GM12878 (cell line): ENCODE measurements around the gene ITPRIPL1.

Source experiments
- EGR1 ChIP-seq, 2 experiments: IDR thresholded peaks; 1 replicate in 1 of 2; 2 replicates in 1 of 2; pipeline ENCODE4 v1.6.1; 2011 to 2012; ENCODE audit warnings: low read depth in 2 of 2, low read length in 2 of 2, borderline replicate concordance in 1 of 2, mild to moderate bottlenecking in 1 of 2, moderate library complexity in 1 of 2
- NR2C1 ChIP-seq: fragments of 450-650 bp; IDR thresholded peaks from 2 replicates; pipeline ENCODE4 v1.6.1; 2017; ENCODE audit warnings: antibody characterized with exemption, mild to moderate bottlenecking, moderate library complexity
- RELA ChIP-seq: fragments of 450-650 bp; IDR thresholded peaks from 2 replicates; pipeline ENCODE4 v1.8.0; 2014; ENCODE audit warnings: borderline replicate concordance; ENCODE audit not compliant: partially characterized antibody
- ZZZ3 ChIP-seq: IDR thresholded peaks from 2 replicates; pipeline ENCODE4 v1.6.1; 2011; ENCODE audit warnings: low read depth; ENCODE audit not compliant: control insufficient read depth, insufficient read length
- TF ChIP-seq, protein P1 (sequence below): fragments of 450-650 bp; IDR thresholded peaks from 2 replicates; pipeline ENCODE4 v1.6.1; 2014; ENCODE audit warnings: mild to moderate bottlenecking

DNA sequence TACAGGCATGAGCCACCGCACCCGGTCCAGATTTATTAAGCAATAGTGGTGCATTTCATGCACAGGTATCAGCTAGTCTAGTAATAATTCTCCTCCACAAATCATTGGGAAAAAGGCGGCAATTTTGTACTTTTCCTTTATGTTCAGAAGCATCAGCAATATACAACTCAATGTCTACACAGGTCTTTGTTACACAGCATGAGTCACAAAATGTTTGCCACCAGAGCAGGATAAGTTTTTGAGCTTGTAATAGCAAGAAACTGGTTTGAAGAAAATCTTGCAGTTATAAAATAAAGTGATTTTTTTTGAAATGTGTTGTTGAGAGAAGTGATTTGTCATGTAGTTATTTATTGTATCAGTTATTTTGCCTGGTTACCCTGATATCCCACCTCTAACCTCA lies 4.8 kb upstream of the ITPRIPL1 start:
- TF ChIP-seq, protein P1, sequence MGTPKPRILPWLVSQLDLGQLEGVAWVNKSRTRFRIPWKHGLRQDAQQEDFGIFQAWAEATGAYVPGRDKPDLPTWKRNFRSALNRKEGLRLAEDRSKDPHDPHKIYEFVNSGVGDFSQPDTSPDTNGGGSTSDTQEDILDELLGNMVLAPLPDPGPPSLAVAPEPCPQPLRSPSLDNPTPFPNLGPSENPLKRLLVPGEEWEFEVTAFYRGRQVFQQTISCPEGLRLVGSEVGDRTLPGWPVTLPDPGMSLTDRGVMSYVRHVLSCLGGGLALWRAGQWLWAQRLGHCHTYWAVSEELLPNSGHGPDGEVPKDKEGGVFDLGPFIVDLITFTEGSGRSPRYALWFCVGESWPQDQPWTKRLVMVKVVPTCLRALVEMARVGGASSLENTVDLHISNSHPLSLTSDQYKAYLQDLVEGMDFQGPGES: no peak
- no peak for TF ChIP-seq EGR1 (IDR thresholded peaks at IDR 0.05; ENCODE audit: borderline replicate concordance in 1 of 2, low read depth in 2 of 2, low read length in 2 of 2)
- TF ChIP-seq RELA: no peak
- TF ChIP-seq NR2C1: no peak
- no peak for TF ChIP-seq ZZZ3
